H1 (cell line): ENCODE results near the gene ATXN7. TPM values are rescaled to one million over a fixed set of nuclear protein-coding genes. Genes with fewer than 3 reads are reported as not detected.

Experiments
- ASH2L ChIP-seq: fragments of 200-600, 300-600 bp; sonication (generic); IDR thresholded peaks from one replicate; pipeline ENCODE4 v1.7.1; 2017; ENCODE audit warnings: low read length
- CBX5 ChIP-seq: fragments of 300-800, 300-1000 bp; sonication (generic); IDR thresholded peaks from 2 replicates; pipeline ENCODE4 v1.7.1; 2016; ENCODE audit warnings: antibody characterized with exemption, low read length, low read depth
- CHD7 ChIP-seq: fragments of 300-600 bp; sonication (generic); IDR thresholded peaks from 2 replicates; pipeline ENCODE4 v1.7.1; 2012; ENCODE audit warnings: low read length, moderate library complexity, mild to moderate bottlenecking, inconsistent platforms; ENCODE audit not compliant: insufficient replicate concordance
- FOSL1 ChIP-seq: IDR thresholded peaks from 2 replicates; pipeline ENCODE4 v1.6.1; 2011; ENCODE audit warnings: mild to moderate bottlenecking, low read depth, low read length, moderate library complexity; ENCODE audit not compliant: insufficient read depth
- GTF2F1 ChIP-seq: IDR thresholded peaks from 2 replicates; pipeline ENCODE4 v1.6.1; 2012; ENCODE audit warnings: low read depth, low read length, improper control_type of control experiment, borderline replicate concordance
- HDAC2 ChIP-seq, 2 experiments: fragments of 300-600 bp in 1 of 2; sonication (generic) in 1 of 2; IDR thresholded peaks; 2 replicates each; pipeline ENCODE4 v1.6.1; 2011 to 2012; ENCODE audit warnings: low read depth in 2 of 2, low read length in 2 of 2, mild to moderate bottlenecking in 2 of 2, moderate library complexity in 2 of 2, borderline replicate concordance in 1 of 2, inconsistent platforms in 1 of 2
- KDM1A ChIP-seq: fragments of 200-600, 300-600 bp; sonication (generic); IDR thresholded peaks from 2 replicates; pipeline ENCODE4 v1.7.1; 2016; ENCODE audit warnings: mild to moderate bottlenecking, low read length, borderline replicate concordance
- MAFK ChIP-seq: IDR thresholded peaks from 2 replicates; pipeline ENCODE4 v1.6.1; 2012; ENCODE audit warnings: low read depth, mild to moderate bottlenecking, improper control_type of control experiment, low read length
- SAP30 ChIP-seq: fragments of 300-600 bp; sonication (generic); IDR thresholded peaks from 2 replicates; pipeline ENCODE4 v1.7.1; 2012; ENCODE audit warnings: low read length, moderate library complexity, mild to moderate bottlenecking, inconsistent platforms; ENCODE audit not compliant: insufficient read depth, insufficient replicate concordance
- SP4 ChIP-seq: IDR thresholded peaks from 2 replicates; pipeline ENCODE4 v1.6.1; 2012; ENCODE audit warnings: low read length, inconsistent platforms
- SRF ChIP-seq: IDR thresholded peaks from 2 replicates; pipeline ENCODE4 v1.6.1; 2011; ENCODE audit warnings: mild to moderate bottlenecking, low read depth, low read length, moderate library complexity
- TAF7 ChIP-seq: optimal IDR thresholded peaks from 2 replicates; pipeline ENCODE3; 2011; ENCODE audit warnings: low read depth, mild to moderate bottlenecking, inconsistent platforms, low read length, moderate library complexity, borderline replicate concordance
- polyA plus RNA-seq, 7 experiments: library from polyadenylated mRNA; depleted of rRNA in 3 of 7; stranded (reverse) in 5 of 7; unstranded in 2 of 7; fragments of >200 nt in 5 of 7; fragments of 200-250 nt in 2 of 7; gene quantifications; 1 replicate in 5 of 7; 2 replicates in 1 of 7; 4 replicates in 1 of 7; pipeline versions ENCODE4 v1.2.1 to v1.2.3, GENCODE V29; 2011 to 2013; ENCODE audit warnings: missing spikeins in 2 of 7, mixed read lengths in 2 of 7
- total RNA-seq: library from RNA; stranded (reverse); fragmentation: NEBNext Ultra II Directional; extraction: Animal tissue kit (Norgen Biotek cat#: 25700); gene quantifications from 2 replicates; pipeline ENCODE4 v1.2.1, GENCODE V29; 2021

The ATXN7 gene
- total and polyA plus RNA-seq, 2 of the 8 experiments (the other 6 are each of a cell fraction or from before 2014, with no cell fraction given): 15.5 to 16.8 TPM

- TF ChIP-seq CHD7 (no peak), MAFK (no peak), HDAC2 (IDR thresholded peaks at IDR 0.05; ENCODE audit: borderline replicate concordance in 1 of 2, low read depth in 2 of 2, low read length in 2 of 2) (no peak), ASH2L (no peak), SP4 (no peak), SRF (no peak), SAP30 (no peak), GTF2F1 (no peak), KDM1A (no peak), CBX5 (no peak), FOSL1 (no peak), TAF7 (no peak)
Observed at GRCh38 chr3:63908776-63909175, 45.1 kb downstream of the ATXN7 start (continued).
